HG02623 (cell line): ENCODE results near the gene CDC37L1.
A peak's percentile ranks its signal among the peaks of the same experiment; 100 is the strongest.

Experiments used
- ATAC-seq: cut with Tn5 transposase; IDR thresholded peaks from one replicate; pipeline ENCODE4 v1.9.1; 2021; ENCODE audit warnings: moderate library complexity; ENCODE audit not compliant: unreplicated experiment

CDC37L1 gene

DNA sequence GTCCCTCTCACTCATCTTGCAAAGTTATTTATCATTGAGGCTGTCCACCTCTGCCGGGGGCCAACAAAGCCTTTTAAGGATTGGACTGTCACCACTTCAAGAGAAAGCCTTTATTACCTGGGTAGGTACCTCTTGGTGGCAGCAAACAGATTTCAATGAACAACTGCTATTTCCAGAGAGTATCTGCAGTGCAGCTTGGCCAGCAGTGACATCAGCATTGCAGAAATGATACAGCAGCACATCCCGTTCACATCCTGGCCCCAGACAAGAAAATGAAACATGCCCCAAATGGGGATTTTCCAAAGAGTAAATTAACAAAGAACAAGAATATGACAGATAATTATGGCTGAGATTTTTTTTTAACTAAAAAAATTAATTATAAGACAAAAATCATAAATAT lies 10.8 kb upstream of the CDC37L1 start:
- ATAC-seq, result no peak

DNA sequence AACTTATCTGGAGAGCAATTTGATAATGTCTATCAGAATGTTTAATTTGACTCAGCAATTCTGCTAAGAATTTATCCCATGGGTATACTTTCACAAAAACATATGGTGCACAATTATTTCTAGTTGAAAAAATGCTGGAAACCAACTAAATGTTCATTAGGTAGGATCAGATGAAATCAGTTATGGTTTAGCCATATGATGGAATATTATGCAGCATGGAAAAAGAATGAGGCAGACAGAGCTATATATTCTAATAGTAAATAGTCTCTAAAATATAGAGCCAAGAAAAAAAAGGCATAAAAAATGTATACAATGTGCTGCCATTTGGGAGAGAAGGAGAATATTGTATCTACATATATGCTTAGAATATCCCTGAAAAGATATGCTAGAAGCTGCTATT lies 9.5 kb upstream of the CDC37L1 start:
- ATAC-seq, result no peak

DNA sequence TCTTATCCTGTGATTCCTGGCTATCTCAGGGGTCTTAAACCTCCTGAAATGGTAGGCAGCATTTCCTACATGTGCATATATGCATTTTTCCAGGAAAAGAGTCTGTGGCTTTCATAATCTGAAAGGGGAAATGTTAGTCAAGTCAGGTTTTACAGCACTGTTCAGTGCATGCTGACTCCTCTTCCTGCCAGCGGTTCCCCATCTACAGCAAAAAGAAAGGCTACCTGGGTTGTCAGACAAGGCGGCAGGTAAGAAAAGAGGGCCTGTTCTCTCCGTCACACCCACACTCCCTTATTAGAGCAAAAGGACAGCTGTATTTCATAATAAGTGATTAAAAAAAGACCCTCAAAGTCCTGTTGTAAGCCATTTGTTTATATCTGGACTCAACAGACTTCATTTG lies 8.8 kb upstream of the CDC37L1 start:
- no peak for ATAC-seq

DNA sequence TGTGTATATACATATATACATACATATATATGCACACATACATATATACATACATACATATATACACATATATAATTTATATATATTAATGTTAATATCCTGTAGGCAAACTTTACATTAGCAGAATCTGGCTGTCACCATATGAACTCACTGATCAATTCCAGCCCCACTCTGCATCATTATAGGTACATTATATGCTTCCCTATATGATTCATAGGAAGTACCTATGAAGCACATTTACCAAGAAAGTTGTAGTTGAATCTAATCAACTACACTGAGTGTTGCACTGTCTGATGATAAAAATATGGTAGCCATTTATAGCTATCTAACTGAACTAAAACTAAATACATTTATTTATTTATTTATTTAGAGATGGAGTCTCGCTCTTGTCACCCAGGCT lies 7.6 kb upstream of the CDC37L1 start:
- ATAC-seq, result no peak

DNA sequence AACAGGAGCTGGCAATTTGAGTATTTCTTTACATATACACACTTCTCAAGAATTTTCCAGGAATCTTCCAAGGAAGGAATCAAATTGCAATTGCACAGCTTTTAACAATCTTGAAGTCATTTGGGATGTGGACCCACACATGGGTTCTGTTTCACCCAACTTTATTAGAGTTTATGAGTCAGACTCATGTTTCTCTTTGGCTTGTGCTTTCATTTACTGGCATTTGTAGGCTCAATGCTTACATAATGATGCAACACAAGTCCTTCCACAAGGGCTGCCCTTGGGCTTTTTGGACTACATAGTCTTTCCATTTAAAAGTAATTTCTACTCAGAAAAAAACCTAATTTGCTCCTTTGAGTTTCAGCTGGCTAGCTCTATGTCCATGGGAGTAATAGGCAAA lies 4.6 kb upstream of the CDC37L1 start:
- ATAC-seq, result no peak

DNA sequence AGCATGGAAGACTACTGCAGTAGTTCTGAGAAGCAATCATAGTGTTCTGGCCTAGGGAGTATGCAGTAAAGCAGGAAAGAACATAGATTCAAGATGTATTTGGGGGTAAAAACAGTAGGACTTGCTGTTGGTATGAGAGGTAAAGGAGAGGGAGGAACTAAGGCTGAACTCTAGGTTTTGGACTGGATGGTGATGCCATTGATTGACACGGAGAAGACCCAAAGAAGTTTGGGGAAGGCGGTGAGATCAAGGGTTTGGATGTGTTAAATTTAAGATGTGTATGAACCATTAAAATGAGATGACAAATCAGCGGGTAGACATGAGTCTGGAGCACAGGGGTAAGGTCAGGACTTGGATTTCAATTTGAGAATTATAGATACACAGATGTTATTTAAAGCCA lies 2.0 kb upstream of the CDC37L1 start:
- ATAC-seq, result no peak

DNA sequence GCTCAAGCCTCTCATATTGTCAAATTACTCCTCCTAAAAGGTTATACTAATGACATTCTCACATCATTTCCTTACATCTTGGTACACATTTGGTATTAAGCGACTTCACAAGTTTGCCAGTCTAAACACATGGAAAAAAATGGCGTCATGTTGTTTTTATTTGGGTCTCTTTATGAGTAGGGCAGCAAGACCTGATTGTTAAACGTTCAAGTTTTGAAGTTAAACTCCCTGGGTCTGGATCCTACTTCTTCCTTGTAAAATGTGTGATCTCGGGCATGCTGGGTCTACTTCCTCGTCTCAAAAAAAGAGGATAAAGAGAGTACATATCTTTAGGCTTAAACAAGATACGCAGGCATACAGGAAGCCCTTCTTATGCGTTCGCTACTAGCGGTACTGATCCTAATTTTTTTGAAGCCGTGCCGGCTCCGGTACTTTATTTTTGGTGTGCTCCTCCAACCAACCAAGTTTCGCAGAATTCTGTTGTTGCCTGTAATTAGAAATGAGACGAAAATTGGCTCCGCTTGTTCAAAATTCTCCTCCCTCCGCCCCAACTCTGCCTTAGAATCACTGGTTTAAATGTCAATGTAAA lies 596 bp upstream of the CDC37L1 start:
- no peak for ATAC-seq

DNA sequence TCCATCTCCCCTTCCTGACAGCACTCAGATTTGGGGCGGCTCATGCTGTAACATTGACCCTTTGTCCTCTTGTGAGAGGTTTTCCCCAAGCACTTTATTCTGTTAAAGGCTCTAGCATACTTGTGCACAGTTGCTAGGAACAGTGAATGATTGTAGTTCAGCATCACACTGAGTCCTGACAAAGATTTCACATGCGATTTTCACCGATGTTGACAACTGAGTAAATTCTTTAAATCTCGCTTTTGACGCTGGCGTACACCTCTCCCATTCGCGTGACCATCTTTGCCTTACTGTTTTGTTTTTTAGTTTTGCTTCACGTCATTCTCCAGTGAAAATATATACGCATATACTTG lies 780 bp downstream of the CDC37L1 start:
- ATAC-seq, result no peak

DNA sequence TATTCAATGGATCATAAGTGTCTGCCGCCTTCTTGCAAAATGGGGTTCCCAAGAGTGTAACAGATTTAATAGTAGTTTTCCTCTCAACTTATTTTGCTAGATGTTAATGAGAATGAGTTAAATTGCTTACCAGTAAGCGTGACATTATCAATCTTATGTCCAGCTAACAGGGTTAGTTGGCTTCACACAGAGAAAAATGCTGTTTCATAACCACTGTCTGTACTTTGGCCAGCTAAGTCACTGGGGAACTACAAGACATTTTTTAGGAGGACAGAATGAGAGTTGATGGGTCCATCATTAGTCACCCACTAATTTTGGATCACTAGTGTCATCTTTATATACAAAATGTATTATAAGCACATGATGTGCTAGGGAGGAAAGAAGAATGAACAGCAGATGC lies 1.4 kb downstream of the CDC37L1 start:
- ATAC-seq, result no peak

DNA sequence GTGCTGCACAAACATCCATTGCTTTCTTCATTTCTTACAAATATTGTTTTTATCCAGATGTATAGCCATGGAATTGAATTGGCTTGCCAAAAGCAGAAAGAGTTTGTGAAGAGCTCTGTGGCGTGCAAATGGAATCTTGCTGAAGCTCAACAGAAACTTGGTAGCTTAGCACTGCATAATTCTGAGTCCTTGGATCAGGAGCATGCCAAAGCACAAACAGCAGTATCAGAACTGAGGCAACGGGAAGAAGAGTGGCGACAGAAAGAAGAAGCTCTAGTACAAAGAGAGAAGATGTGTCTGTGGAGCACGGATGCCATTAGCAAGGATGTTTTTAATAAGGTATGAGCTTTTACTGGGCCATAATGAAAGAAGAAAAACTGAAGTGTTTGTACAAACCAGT lies 5.5 kb downstream of the CDC37L1 start:
- ATAC-seq, result no peak

DNA sequence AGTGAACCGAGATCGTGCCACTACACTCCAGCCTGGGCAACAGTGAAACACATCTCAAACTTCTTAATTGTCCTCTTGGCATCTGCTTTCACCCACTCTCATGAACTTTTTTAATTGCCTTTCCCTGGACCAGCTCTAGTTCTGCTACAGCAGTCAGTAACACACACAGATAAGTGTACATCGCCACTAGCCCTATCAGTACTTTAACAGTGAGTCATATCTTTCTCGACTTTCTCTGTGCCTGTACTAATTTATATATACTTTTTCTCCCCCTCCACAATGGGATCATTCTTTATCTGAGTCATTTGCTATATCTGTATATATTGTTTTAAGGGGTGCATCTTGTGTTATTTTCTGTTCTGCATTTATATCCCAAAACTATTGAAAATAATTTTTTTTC lies 6.7 kb downstream of the CDC37L1 start:
- ATAC-seq, result no peak

DNA sequence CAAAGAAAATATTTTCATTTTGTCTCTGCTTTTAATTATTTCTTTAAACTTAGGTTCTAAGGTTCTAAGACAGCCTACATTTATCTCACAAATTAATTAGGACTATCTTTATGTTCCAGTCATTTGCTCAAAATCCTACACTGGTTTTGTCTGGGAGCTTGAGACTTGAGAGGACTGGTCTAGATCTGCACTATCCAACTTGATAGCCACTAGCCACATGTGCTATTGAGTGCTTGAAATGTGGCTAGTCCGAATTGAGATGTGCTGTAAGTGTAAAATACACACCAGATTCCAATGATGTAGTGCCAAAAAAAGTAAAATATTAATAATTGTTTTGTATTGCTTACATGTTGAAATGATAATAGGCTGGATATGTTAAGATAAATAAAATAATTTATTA lies 7.2 kb downstream of the CDC37L1 start:
- no peak for ATAC-seq

DNA sequence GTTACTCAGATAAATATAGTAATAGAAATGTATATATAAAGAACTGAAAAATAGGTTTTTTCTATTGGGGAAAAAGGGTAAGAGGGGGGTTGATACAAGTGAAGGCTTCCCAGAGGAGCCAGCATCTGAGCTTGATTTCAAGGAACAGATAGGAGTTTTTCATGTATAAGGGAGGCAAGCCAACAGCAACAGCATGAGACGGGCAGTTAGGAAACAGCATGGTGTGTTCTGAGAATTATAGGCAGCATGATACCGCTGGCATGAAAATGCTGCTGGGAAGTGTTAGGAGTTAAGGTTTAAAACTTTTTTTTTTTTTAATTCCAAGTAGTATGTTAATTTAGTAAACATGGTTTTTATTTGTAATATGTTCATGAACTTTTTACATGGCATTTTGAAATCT lies 9.7 kb downstream of the CDC37L1 start:
- no peak for ATAC-seq

DNA sequence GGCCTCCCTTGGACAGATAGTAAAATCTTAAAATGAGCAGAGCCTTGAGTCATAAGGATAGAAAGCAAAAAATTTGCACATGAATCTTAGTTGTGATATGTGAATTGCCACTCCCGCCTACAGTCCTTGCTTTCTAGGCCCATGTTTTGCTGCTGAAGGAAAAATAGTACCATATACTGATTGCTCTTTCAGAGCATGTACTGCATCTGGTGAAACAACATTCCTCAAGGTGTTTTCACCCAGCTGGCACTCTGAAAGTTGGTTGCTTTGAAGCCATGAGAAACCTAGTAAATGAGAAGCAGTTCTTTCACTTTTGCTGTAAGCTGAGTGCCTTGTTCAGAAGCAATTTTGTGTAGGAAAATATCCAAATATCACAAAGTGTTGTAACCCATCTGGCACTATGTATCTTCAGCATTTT lies 10.3 kb downstream of the CDC37L1 start:
- ATAC-seq, result peak; percentile 64

DNA sequence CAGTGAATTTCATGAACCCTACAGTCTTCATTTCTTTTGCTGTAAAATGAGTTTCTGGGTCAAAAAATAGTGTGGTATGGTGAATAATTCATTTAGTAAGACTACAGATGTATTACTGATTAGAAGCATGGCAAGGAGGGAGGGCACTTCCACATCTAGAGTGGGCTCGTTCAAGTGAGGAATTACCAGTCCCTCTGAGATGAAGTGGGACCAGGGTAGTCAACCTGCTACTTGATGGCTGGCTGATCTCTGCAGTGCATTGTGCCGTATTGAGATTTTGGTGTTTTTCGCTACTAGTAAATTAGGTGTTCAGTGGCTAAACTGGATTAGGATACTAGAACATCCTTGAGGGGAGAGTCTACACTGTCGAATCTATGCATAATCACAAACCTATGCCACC lies 10.8 kb downstream of the CDC37L1 start:
- ATAC-seq, result peak; percentile 51

DNA sequence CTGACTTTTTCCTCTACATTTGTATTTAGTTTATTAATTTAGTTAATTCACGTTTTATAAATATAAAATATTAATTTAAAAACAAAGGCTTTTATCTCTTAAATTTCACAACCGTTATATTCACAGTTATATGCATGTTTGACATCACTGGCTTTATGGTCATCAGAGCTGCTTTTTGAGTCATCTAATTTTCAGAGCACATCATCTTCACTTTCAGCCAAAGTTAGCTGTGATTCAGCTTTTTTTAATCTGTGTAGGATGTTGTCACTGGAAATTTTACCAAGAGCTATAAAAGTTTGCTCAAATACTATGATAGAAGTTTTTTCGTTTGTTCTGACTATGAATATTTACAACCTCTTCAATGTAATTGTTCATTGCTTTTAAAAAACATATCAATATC lies 12.4 kb downstream of the CDC37L1 start:
- ATAC-seq, result no peak

DNA sequence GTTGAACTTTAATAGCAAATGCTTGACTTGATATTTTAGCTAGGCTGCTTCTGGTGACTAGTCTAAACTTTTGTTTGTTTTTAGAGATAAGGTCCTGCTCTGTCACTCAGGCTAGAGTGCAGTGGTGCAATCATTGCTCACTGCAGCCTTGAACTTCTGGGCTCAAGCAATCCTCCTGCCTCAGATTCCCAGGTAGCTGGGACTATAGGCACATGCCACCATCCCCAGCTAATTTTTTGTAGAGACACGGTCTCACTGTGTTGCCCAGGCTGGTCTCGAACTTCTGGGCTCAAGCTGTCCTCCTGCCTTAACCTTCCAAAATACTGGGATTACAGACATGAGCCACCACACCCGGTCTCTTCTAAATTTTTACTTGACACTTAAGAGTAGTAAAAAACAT lies 20.7 kb downstream of the CDC37L1 start:
- ATAC-seq, result no peak

DNA sequence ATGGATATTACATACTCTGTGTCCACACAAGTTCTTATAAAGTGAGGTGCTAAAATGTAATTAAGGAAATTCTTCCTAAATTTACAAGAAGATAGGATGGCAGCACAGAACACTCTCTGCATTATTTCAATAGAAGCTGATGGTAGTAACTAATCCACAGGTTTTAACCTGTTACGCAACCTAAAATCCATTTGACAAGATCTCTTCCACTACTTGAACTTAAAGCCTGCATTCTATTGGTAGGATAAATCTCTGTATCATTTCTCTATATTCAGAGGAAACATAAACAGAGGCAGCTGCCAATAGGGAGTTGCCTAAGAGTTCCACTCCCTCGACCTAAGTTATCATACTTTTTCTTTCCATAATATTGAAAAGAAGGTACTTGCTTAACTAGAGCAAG lies 21.6 kb downstream of the CDC37L1 start:
- ATAC-seq, result no peak

DNA sequence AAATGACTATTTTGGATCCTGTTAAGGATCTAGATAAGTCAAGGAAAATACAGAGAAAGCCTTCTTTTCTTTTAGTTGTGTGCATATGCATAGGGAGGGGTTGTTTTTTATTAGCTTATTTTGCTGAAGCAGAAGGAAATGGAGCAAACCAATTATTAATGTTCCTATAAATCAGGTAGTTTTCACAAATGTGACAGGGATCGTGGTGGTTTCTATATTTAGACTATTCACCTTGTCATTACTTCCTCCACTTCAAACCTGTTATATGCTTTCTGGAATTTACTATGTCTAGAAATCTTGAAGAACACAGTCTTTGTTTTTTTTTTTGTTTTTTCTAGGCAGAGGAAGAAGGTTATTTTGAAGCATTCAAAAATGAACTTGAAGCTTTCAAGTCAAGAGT lies 22.2 kb downstream of the CDC37L1 start:
- ATAC-seq, result no peak

DNA sequence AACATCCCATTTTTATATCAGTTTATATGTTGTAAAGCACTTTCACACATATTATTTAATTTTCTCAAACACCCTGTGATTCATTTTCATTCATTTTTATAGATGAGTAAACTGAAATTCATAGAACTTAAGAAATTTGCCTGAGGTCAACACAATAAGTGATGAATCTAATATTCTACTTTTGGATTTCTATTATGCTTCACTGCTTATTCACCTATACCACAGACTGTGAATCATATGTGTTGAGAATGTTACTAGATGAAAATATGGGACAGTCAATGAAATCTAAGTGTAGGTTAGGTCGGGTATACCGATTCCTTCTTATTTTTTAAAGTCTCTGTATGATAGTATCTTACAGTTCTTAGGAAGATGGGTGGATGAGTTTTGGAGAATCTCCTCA lies 24.8 kb downstream of the CDC37L1 start:
- no peak for ATAC-seq

DNA sequence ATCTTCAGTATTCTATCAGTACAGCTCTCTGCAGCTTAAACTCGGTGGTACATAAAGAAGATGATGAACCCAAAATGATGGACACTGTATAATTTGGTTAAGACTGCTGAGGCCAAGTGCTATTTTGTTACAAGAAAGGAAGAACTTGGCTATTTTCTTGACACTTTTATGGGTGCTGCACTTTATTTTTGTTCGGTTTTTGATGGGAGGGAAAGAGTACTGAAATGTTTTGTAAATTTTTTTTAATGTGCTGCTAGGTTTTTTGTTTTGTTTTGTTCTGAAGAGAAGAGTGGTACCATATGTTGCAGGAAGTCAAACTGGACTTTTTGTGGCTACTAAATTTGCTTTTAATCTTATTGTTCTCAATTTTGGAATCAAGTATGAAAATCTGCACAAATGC lies 26.7 kb downstream of the CDC37L1 start:
- no peak for ATAC-seq

DNA sequence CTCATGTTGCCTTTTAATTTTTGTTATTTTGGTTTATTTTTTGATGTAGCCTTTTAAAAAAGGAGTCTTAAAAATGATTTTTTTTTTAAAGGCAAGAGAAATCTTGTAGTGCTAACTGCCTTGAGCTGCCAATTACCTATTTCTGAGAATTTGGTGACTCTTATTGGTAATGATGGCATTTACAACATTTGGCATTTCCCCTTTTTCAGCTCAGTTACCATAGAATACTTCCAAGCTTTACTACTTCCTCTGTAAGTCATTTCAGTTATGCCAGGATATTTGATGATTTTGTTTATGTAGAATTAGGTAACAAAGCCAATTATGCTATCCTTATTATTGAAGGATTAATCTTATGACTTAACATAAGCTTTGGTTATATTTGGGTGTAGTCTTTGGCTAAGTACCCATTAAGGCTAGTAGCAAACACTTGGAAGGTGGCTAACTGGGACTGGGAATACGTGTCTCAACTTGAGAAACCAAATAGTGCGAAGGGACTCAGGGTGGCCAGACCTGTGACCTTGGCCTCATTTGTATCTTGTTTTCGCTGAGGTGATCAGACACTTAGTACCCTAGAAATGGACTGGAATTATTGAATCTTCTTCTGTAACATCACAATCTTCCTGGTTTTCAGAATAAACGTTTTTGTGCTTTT lies 27.7 kb downstream of the CDC37L1 start:
- ATAC-seq, result no peak

DNA sequence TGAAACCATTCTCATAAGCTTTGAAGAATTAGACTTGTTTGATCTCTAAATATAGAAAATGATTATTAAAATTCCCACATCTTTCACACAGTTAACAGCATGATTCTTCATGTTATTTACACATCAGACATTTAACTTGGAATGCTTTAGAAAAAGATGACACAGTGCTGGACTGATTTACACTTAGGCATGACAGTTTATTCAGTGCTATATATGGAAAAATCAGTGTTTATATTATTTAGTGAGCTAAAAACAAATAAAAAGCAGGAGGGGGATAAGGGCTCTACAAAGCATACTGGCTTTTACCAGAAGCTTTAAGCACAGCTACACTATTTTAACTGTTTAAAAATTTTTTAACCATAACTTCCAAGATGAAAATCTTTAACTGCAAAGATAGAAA lies 30.0 kb downstream of the CDC37L1 start:
- ATAC-seq, result no peak
